Activated CD8-positive, alpha-beta T cell treated with anti-CD3 and anti-CD28 coated beads for 36 hours (primary cell): ENCODE data around the gene ARHGAP32. TPM values are rescaled to one million over a fixed set of nuclear protein-coding genes. Genes with fewer than 3 reads are reported as not detected.

ENCODE experiments used
- ATAC-seq: fragments of 200-7000 bp; cut with Tn5 transposase; one replicate; pipeline ENCODE4 v1.10.0; 2021; ENCODE audit warnings: mild to moderate bottlenecking, moderate library complexity
- CTCF ChIA-PET: fragments of 350-600 bp; sonication (Branson Sonifier 250); formaldehyde crosslinking; loops from one replicate; lab custom pipeline; 2021; ENCODE audit warnings: antibody characterized with exemption; lab: Charles Lee
- POLR2A ChIA-PET: fragments of 350-600 bp; sonication (Branson Sonifier 250); formaldehyde crosslinking; loops from one replicate; lab custom pipeline; 2021; ENCODE audit warnings: antibody characterized with exemption; lab: Charles Lee
- DNase-seq: peaks from one replicate; pipeline ENCODE4 v3.0.0-alpha.2; 2020
- H3K27ac Mint-ChIP-seq: one replicate; pipeline ENCODE4 v1.8.0; 2021; ENCODE audit warnings: mild to moderate bottlenecking, mixed read lengths
- H3K27me3 Mint-ChIP-seq: one replicate; pipeline ENCODE4 v1.8.0; 2021; ENCODE audit warnings: mixed read lengths
- H3K36me3 Mint-ChIP-seq: one replicate; pipeline ENCODE4 v1.8.0; 2021; ENCODE audit warnings: low read depth, mixed read lengths
- H3K4me1 Mint-ChIP-seq: one replicate; pipeline ENCODE4 v1.8.0; 2021; ENCODE audit warnings: low read depth, mixed read lengths
- H3K4me3 Mint-ChIP-seq: one replicate; pipeline ENCODE4 v1.8.0; 2021; ENCODE audit warnings: mild to moderate bottlenecking, moderate library complexity, mixed read lengths
- H3K9me3 Mint-ChIP-seq: one replicate; pipeline ENCODE4 v1.8.0; 2021; ENCODE audit warnings: mixed read lengths
- intact Hi-C: fragments of 100-400 bp; cut with micrococcal nuclease; formaldehyde crosslinking; loops from one replicate; pipeline ENCODE4 v1.10.0; 2022
- total RNA-seq, 2 experiments: library from RNA; stranded (reverse); gene quantifications; one replicate each; pipeline ENCODE4 v1.2.3, GENCODE V29; 2021
- TF ChIP-seq, protein P1 (sequence below): fragments of 200-600 bp; IDR thresholded peaks from one replicate; pipeline ENCODE4 v1.8.0; 2022; ENCODE audit warnings: antibody characterized with exemption, mild to moderate bottlenecking

Gene ARHGAP32
- total RNA-seq, 2 experiments from 2014 or later = 6.6 to 6.7 TPM

DNA sequence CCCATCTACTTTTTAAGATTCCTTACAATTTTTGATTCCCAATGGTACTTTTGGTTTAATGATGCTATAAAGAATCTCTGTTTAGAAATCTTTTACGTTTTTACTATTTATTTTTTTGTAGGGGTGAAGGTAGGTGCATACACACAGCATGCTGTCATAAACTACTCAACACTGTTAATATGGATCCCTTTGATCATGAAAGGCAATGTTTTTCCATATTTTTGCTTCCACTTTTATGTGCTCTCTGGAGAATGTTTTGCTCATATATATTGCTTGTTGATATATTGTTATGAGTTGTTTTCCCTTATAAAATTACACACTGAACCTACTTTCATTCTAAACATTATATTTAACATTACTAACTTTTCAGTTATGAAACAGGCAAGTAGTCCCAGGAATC lies 125.9 kb downstream of the ARHGAP32 start:
- no peak overlapping the region for H3K27ac Mint-ChIP-seq
- DNase-seq (no peak), ATAC-seq (no peak)
- H3K4me3 Mint-ChIP-seq = no peak overlapping the region
- intact Hi-C loops = no loop called here
- no peaks in the 10 kb centered on the region for H3K9me3 Mint-ChIP-seq
- TF ChIP-seq, protein P1, sequence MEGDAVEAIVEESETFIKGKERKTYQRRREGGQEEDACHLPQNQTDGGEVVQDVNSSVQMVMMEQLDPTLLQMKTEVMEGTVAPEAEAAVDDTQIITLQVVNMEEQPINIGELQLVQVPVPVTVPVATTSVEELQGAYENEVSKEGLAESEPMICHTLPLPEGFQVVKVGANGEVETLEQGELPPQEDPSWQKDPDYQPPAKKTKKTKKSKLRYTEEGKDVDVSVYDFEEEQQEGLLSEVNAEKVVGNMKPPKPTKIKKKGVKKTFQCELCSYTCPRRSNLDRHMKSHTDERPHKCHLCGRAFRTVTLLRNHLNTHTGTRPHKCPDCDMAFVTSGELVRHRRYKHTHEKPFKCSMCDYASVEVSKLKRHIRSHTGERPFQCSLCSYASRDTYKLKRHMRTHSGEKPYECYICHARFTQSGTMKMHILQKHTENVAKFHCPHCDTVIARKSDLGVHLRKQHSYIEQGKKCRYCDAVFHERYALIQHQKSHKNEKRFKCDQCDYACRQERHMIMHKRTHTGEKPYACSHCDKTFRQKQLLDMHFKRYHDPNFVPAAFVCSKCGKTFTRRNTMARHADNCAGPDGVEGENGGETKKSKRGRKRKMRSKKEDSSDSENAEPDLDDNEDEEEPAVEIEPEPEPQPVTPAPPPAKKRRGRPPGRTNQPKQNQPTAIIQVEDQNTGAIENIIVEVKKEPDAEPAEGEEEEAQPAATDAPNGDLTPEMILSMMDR = no peak
- ChIA-PET CTCF (no interaction called here), POLR2A (no interaction called here)
- H3K27me3 Mint-ChIP-seq = no peaks in the 10 kb centered on the region
- H3K4me1 Mint-ChIP-seq = no peaks in the 10 kb centered on the region
- H3K36me3 Mint-ChIP-seq = no peaks in the 10 kb centered on the region

DNA sequence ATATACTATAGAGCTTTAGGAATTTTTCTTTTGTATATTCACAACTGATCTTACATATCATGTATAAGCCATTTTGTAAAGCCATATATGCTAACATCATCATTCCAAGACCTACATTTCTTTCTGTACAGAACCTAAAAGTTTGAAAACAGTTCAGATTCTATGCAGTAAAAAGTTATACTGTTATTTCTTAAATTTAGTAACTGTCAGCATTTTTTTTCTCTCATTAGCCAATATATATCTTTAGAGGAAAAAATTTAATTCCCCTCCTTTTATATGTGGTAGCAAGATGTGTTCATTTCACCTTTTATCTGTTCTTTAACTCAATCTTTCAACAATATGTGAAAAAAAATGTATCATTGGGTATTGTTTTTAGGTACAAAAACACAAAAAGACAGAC lies 129.0 kb downstream of the ARHGAP32 start:
- DNase-seq = no peak
- Mint-ChIP-seq H3K27me3 (no peaks in the 10 kb centered on the region), H3K4me1 (no peaks in the 10 kb centered on the region), H3K27ac (no peak overlapping the region), H3K9me3 (no peaks in the 10 kb centered on the region), H3K4me3 (no peak overlapping the region), H3K36me3 (no peaks in the 10 kb centered on the region)
- intact Hi-C loops = no loop called here
- ChIA-PET POLR2A (no interaction called here), CTCF (no interaction called here)
- TF ChIP-seq, protein P1 = no peak
- ATAC-seq = no peak

DNA sequence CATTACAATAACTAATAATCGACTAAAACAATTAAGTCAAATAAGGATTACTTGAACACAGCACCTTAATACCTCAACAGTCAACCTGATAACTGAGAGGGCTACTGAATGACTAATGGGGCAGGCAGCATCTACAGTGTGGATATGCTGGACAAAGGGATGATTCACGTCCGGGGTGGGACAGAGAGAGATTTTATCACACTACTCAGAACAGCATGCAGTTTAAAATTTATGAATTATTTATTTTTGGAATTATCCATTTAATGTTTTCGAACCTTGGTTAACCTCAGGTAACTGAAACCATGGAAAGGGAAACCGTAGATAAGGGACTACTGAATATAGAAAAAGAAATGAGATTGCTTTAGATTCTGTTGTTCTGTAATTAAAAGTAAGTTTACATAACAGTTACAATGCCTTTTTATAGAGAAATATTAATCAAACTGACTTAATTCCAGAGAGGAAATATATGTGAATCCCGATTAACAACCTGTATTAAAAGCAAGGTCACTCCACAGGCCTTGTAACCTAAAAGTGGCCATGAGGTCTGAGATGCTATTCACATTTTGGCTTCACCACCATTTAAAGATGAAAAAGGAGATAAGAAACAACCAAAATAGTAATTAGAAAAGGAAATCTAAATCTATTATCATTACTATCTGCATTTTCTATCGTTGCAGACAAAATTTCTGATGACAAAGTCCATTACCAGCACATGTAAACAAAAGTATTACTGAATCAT lies 130.5 kb downstream of the ARHGAP32 start:
- no peaks in the 10 kb centered on the region for H3K27me3 Mint-ChIP-seq
- CTCF ChIA-PET = no interaction called here
- no peak overlapping the region for H3K4me3 Mint-ChIP-seq

DNA sequence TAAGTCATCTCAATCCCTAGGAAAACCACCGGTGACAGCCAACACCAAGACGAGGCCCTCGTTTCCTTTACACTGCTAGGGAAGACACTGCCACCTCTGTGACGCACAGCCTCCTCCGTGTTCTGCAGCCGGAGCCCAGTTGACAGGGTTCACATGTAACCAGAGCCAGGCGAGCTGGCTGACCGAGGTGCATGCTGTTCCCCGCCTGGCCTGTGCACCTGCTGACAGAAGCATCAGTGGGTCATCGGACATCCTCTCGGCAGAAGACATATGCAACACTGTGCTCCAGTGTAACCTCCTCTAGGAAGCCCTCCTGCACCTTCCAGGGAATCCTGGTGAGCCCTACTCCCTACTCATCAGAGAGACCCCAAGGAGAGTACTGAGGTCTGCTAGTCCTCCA lies 135.2 kb downstream of the ARHGAP32 start:
- POLR2A ChIA-PET = no interaction called here
- H3K4me3 Mint-ChIP-seq = no peak overlapping the region
- CTCF ChIA-PET = no interaction called here
- H3K4me1 Mint-ChIP-seq = no peaks in the 10 kb centered on the region
- H3K27me3 Mint-ChIP-seq = no peaks in the 10 kb centered on the region
- H3K27ac Mint-ChIP-seq = no peak overlapping the region
- TF ChIP-seq, protein P1 = no peak
- ATAC-seq (no peak), DNase-seq (no peak)
- no peaks in the 10 kb centered on the region for H3K9me3 Mint-ChIP-seq
- intact Hi-C loops = no loop called here
- H3K36me3 Mint-ChIP-seq = no peaks in the 10 kb centered on the region

More for the DNA sequence above, 130.5 kb downstream of the ARHGAP32 start:
- Mint-ChIP-seq H3K27ac (no peak overlapping the region), H3K4me1 (no peaks in the 10 kb centered on the region), H3K36me3 (no peaks in the 10 kb centered on the region), H3K9me3 (no peaks in the 10 kb centered on the region)
- DNase-seq = no peak
- no peak for ATAC-seq
- POLR2A ChIA-PET = no interaction called here
- TF ChIP-seq, protein P1 = no peak
- intact Hi-C loops = no loop called here

DNA sequence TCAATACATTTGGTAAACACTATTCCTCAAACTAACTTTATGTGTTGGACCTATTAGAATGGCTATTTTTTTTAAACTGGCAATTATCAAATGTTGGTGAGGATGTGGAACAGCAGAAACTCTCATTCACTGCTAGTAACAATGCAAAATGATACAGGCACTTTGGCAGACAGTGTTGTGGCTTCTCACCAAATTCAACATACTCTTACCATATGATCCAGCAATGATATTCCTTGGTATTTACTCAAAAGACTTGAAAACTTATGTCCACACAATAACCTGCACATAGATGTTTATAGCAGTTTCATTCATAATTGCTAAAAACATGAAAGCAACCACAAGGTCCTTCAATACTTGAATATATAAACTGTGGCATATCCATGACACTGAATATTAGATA lies 136.9 kb downstream of the ARHGAP32 start:
- ChIA-PET CTCF (no interaction called here), POLR2A (no interaction called here)
- no peak for DNase-seq
- Mint-ChIP-seq H3K4me3 (no peak overlapping the region), H3K9me3 (no peaks in the 10 kb centered on the region), H3K27me3 (no peaks in the 10 kb centered on the region), H3K27ac (no peak overlapping the region), H3K4me1 (no peaks in the 10 kb centered on the region), H3K36me3 (no peaks in the 10 kb centered on the region)
- ATAC-seq = no peak
- intact Hi-C loops = no loop called here
- TF ChIP-seq, protein P1 = no peak
